Brain microvascular endothelial cell (primary cell): Measurements from ENCODE around the gene VWF.
A peak's percentile ranks its signal among the peaks of the same experiment; 100 is the strongest.

Experiments
- DNase-seq: peaks from one replicate; pipeline ENCODE4 v3.0.0-alpha.2; 2020
- H3K27ac ChIP-seq: fragments of 250-450 bp; sonication (Bioruptor Pico); 2 replicates; pipeline ENCODE4 v1.5.1; 2020; ENCODE audit warnings: mild to moderate bottlenecking, moderate library complexity
- H3K27me3 ChIP-seq: fragments of 250-450 bp; sonication (Bioruptor Pico); replicated peaks from 2 replicates; pipeline ENCODE4 v1.5.1; 2020; ENCODE audit warnings: mild to moderate bottlenecking
- H3K36me3 ChIP-seq: fragments of 250-450 bp; sonication (Bioruptor Pico); replicated peaks from 2 replicates; pipeline ENCODE4 v1.5.1; 2020; ENCODE audit warnings: mild to moderate bottlenecking
- H3K4me3 ChIP-seq: 2 replicates; pipeline ENCODE4 v1.5.1; 2011; ENCODE audit warnings: low read depth, mild to moderate bottlenecking, control low read depth, low read length, moderate library complexity
- CTCF ChIP-seq: IDR thresholded peaks from 2 replicates; pipeline ENCODE4 v1.5.1; 2011; ENCODE audit warnings: low read depth, mild to moderate bottlenecking, moderate library complexity, low read length, control low read depth, inconsistent platforms; ENCODE audit errors: missing control alignments
- in situ Hi-C: cut with HindIII; loops from 2 replicates; pipeline ENCODE4 v1.10.0; 2017; ENCODE audit warnings: low sequenced_read_pairs, low pct_ligation_motif_present

VWF gene

GRCh38 chr12:5947006-5947405, 177.5 kb downstream of the VWF start:
- H3K27me3 ChIP-seq = peaks cover 29% of the 10 kb centered on the region
- H3K27ac ChIP-seq = no peak overlapping the region
- no peak for DNase-seq
- TF ChIP-seq CTCF = no peak
- no peaks in the 10 kb centered on the region for H3K36me3 ChIP-seq
- H3K4me3 ChIP-seq = no peak overlapping the region
- in situ Hi-C loops = no loop called here

DNA sequence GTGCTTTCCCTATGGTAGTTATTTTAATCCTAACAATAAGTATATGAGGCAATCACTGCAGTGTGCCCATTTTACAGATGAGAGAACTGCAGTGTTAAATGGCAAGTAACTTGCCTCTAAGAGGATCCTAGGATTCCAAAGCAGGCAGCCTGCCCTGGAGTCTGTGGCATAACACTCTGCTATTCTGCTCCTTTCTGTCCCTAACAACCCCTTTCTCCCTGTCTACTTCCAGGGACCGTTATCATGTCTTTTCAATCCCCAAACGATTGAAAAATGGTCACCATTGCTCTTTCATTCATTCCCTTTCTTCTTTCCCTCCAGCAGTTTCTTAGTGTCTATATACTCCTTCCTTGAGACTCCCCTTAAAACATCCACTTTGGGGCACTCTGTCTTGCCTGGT, 178.1 kb downstream of the VWF start:
- Histone ChIP-seq H3K27ac (no peak overlapping the region), H3K4me3 (no peak overlapping the region), H3K27me3 (peaks cover 29% of the 10 kb centered on the region), H3K36me3 (no peaks in the 10 kb centered on the region)
- TF ChIP-seq CTCF = no peak
- in situ Hi-C loops = no loop called here
- no peak for DNase-seq

- Histone ChIP-seq H3K27ac (no peak within 1 kb of the TSS), H3K4me3 (peak within 1 kb of the TSS; percentile 39), H3K36me3 (no peaks in the 10 kb centered on the region), H3K27me3 (peaks cover 29% of the 10 kb centered on the region)
- in situ Hi-C loops = no loop called here
- no peak for TF ChIP-seq CTCF
- DNase-seq = no peak
These were observed 179.1 kb downstream of the VWF start, which contains the start of gene ANO2 for GRCh38 chr12:5945071-5946008. Gene ANO2 (minus strand): TSS chr12:5945259. CDS start chr12:5945217, 42 bp downstream.

DNA sequence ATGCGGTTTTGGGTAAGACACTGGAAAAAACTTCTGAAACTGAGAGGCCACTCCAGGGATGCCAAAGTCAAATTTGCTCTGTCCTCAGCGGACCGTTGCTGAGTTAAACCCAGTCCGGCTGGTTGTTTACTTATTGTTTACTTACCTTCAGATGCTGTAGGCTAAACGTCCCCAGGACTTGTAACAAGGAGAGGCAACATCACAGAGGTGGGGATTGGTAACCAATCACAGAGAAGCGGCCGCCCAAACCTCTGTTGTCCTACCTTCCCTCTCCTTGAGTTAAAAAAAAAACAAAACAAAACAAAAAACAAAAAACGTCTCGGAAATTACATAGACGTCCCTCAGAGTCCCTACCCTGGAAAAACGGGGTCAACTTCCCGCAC, 179.8 kb downstream of the VWF start:
- peak overlapping the region; percentile 39 for H3K4me3 ChIP-seq
- H3K27ac ChIP-seq = no peak overlapping the region
- TF ChIP-seq CTCF = no peak
- no peak for DNase-seq
- in situ Hi-C loops = no loop called here
- H3K27me3 ChIP-seq = peaks cover 29% of the 10 kb centered on the region
- no peaks in the 10 kb centered on the region for H3K36me3 ChIP-seq

- Histone ChIP-seq H3K4me3 (no peak overlapping the region), H3K27ac (no peak overlapping the region), H3K36me3 (no peaks in the 10 kb centered on the region), H3K27me3 (peaks cover 29% of the 10 kb centered on the region)
- TF ChIP-seq CTCF = no peak
- no peak for DNase-seq
- in situ Hi-C loops = no loop called here
These were observed 180.4 kb downstream of the VWF start for GRCh38 chr12:5944053-5944452.
